Stimulated activated CD8-positive, alpha-beta memory T cell treated with anti-CD3 and anti-CD28 coated beads, Interleukin-7, amount 100 ng/mL, for 24 hours (primary cell): ENCODE data around the gene PVALB.

Experiments
- DNase-seq: peaks from one replicate; pipeline ENCODE4 v3.0.0-alpha.2; 2020; ENCODE audit warnings: low read depth

PVALB gene

DNA sequence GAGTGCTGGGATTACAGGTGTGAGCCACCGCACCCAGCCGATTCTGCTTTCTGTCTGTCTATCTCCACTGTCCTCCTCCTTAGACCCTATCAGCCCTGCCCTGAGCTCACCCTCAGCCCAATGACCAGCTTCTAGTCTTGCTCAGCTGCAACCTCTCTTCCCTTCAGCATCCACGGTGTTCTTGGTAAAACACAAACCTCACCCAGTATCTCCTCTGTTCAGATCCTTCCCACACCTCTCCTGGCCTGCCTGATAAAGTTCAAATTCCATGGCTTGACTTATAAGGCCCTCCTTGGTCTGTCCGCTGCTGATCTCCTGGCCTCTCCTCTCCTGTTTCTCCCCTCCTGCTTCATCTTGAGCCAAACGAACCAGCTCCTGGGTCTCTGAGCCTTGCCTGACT, 29.4 kb upstream of the PVALB start:
- DNase-seq: no peak

DNA sequence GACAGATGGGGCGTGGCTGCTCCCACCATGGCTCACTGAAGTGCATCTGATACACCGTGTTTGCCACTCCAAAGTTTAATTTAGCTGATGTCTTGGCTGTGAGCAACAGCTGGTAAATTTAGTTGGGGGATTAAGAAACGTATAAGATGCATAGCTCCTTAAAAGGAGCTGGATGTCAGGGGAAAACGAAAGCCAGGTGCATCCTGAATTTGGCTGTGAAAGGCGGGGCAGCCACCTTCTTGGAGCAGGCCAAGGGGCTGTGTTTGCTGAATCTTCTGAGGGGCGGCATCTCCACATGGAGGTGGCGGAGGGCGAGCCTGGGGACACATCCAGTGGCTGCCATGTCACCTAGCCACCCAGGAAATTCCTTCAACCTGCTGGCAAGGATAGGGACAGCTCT, 23.3 kb upstream of the PVALB start:
- DNase-seq: no peak

- DNase-seq: no peak
Observed at GRCh38 chr22:36839356-36840073, 22.7 kb upstream of the PVALB start.

DNA sequence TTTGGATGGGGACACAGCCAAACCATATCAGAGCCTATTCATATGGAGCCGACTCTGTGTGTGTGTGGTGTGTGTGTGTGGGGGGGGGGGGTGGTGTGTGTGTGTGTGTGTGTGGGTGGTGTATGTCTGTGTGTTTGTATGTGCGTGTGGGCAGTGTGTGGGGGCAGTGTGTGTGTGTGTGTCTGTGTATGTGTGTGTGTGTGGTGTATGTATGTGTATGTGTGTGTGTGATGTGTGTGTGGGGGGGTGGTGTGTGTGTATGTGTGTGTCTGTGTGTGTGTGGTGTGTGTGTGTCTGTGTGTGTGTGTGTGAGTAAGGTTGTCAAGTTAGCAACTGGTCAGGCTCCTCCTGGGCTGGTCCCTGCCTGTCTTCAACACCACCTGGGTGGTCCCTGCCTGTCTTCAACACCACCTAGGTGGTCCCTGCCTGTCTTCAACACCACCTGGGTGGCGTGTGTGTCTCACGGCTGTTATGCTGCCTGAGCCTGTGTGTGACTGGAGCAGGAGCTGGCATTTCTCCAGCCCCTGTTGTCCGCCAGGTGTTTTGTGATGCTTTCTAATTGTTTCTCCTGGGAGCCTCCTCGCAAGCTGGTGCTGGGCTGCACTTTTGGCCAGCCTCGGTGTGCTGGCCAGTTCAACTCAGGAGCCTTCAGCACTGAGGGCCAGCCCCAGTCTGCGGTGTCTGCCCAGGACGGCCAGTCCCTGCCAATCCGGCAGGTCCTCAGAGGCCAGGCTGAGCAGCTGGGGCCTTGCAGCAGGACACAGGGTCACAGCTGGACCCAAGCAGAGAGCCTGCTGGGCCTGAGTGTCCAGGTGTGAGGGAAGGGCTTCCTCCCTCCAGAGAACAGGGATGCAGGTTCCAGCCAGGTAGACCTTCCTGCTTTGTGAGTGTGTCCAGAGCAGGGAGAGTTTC, 21.5 kb upstream of the PVALB start:
- no peak for DNase-seq

- no peak for DNase-seq
Observed at GRCh38 chr22:36835903-36836302, 19.1 kb upstream of the PVALB start.

- no peak for DNase-seq
Observed at GRCh38 chr22:36833073-36833472, 16.2 kb upstream of the PVALB start.

GRCh38 chr22:36831717-36832116, 14.9 kb upstream of the PVALB start:
- no peak for DNase-seq

GRCh38 chr22:36831206-36831605, 14.4 kb upstream of the PVALB start:
- DNase-seq: no peak

GRCh38 chr22:36830601-36831000, 13.8 kb upstream of the PVALB start:
- DNase-seq: no peak

GRCh38 chr22:36829370-36830002, 12.7 kb upstream of the PVALB start:
- no peak for DNase-seq

DNA sequence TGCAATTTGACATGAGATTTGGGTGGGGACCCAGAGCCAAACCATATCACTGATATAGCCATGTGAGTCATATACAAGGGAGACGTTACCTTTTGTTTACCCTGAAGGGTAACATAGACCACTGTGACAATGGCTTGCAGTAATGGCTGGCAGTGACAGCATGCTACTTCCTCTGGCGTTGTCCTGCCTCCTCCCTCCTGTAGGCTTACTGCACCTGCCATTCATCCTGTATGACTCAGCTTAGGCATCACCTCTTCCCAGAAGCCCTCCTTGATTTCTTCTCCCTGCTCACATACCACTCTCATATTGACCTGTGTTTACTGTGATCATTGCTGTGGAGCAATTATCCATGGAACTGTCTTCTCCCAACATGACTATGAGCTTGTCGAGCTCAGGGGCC, 12.0 kb upstream of the PVALB start:
- DNase-seq: no peak

DNA sequence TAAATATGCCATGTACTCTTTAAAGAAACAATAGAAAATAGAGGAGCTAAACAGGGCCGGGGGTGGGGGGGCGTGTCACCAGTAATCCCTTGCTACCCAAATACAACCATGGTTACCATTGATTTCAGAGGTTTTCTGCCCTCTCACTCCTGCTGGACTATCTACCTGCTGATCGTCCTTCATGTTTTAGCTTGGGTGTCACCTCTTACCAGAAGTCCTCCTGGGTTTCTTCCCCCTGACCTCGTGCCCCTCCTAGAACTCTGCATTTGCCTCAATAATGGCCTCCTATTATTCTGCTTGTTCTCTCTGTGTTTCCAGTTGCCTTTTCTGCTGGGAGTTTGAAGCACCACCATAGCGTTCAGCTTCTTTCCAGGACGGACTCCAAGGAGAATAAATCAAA, 9.4 kb upstream of the PVALB start:
- DNase-seq: no peak

- DNase-seq: no peak
Observed at GRCh38 chr22:36824655-36825054, 7.8 kb upstream of the PVALB start.

- DNase-seq: no peak
Observed at GRCh38 chr22:36823186-36823839, 6.5 kb upstream of the PVALB start.

DNA sequence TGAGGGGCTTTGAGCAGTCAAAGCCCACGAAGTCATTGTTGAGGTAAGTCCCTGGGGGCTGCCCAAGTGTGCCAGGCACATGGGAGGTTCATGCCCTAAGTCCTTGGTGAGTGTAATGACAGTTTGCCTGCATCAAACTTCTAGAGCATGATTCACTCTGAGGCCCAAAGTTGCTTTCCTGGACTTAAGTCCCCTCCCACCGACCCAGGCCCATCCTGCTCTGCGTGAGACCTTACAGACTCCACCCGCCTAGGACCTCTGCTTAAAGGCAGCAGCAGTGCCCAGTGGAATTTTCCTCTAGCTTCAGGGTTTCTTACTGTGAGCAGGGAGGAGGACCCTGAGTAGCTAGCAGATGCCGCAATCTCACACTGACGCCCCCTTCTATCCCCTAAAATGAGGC, 5.7 kb upstream of the PVALB start:
- DNase-seq: no peak

DNA sequence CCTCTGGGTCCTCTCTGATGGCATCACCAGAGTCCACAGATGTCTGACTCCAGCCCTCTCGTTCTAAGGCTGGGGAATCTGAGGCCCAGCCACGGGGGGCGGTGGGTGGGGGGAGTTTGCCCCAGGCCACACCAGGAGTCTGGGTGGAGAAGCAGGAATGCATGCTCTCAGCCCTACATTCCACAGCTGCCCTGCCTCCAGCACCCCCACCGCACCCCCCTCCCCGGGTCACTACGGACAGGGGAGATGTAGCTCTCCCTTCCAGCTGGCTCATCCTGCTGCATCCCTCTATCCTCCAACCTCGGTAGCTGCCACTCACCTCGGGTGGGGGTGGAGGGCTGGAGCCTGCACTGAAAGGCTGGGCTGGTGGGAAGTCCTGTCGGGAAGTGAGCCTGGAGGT, 2.3 kb upstream of the PVALB start:
- no peak for DNase-seq

DNA sequence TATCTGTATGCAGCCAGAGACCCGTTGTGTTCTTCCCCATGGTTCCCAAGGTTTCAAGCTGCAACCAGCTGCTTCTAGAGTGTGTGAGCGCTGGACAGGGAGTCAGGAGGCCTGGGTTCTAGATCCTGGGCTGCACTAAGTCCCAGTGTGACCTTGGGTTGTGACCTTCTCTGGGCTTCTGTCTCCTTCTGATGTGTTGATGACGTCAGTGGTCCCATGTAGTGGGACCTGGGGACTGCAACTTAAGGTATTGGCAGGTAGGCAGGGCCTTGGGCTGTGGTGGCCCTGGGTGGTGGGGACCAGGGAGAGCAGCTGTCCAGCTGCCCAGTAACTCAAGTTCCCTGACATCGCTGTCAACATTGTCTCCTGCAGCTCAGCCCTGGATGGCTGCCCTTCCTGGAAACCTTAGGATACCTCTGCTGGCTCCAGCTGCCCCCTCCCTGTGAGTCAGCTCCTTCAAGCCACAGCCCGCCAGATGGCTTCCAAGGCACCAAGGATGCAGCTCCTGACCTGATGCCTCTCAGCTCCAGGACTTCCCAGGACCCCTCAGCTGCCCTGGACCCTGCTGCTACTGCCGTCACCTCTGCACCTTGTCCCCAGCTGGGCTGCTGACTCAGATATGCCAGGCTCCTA, 1.3 kb upstream of the PVALB start:
- DNase-seq: no peak

DNA sequence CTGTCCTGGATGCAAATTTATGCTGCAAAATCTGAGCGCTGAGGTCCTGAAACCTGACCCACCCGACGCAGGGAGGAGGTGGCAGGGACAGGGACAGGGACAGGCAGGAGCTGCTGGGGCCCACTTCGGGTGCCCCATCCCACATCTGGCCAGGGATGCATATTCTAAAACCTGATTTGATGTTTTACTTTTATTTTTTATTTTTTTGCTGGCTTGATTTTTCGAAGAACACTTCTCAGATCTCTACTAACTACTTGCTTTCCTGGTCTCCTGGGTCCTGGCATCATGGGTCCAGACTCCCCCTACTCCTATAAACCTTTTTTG, 652 bp upstream of the PVALB start:
- no peak for DNase-seq

DNA sequence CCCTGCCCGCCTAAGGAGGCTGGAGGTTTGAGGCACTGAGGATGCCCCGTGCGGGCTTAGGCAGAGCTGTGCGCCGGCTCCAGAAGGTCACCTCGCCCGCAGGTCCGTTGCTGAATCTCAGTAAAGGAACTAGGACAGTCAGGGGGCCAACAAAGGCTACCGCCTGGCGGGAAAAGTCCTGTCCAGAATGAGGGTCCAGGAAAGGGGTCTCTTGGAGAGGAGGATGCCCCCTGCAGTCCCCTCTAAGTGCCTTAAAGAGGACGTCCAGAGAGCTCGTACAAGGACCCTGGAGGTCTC, 548 bp downstream of the PVALB start:
- no peak for DNase-seq

- no peak for DNase-seq
Observed at GRCh38 chr22:36815558-36816338, 1.1 kb downstream of the PVALB start.

GRCh38 chr22:36814801-36815200, 2.0 kb downstream of the PVALB start:
- no peak for DNase-seq
